Hypothalamus (tissue), 51 donors: ENCODE measurements around the gene MRGPRG.

ENCODE experiments used
- DNase-seq, 51 donors: peaks; one replicate each; lab custom pipeline; 2025; lab: John Stamatoyannopoulos, UW

MRGPRG gene

GRCh38 chr11:3225826-3226750 is 7.5 kb upstream of the MRGPRG start:
- DNase-seq = no peak

GRCh38 chr11:3225159-3225758 is 6.6 kb upstream of the MRGPRG start:
- no peak for DNase-seq

- no peak for DNase-seq
Measured at GRCh38 chr11:3224401-3225057, 5.9 kb upstream of the MRGPRG start.

GRCh38 chr11:3223932-3224381 is 5.3 kb upstream of the MRGPRG start:
- no peak for DNase-seq

GRCh38 chr11:3222941-3223915 is 4.6 kb upstream of the MRGPRG start:
- no peak for DNase-seq

- no peak for DNase-seq
Measured at GRCh38 chr11:3222003-3222855, 3.6 kb upstream of the MRGPRG start.

GRCh38 chr11:3221408-3222002 is 2.9 kb upstream of the MRGPRG start:
- DNase-seq = no peak

- DNase-seq = no peak
Measured at GRCh38 chr11:3220521-3221407, 2.2 kb upstream of the MRGPRG start.

GRCh38 chr11:3220101-3220500 is 1.5 kb upstream of the MRGPRG start:
- DNase-seq = no peak

GRCh38 chr11:3219281-3219892 is 774 bp upstream of the MRGPRG start:
- DNase-seq = no peak

- no peak for DNase-seq
Measured at GRCh38 chr11:3217818-3218482, 663 bp downstream of the MRGPRG start.

- no peak for DNase-seq
Measured at GRCh38 chr11:3216027-3216525, 2.5 kb downstream of the MRGPRG start.

- DNase-seq = no peak
Measured at GRCh38 chr11:3215346-3216026, 3.1 kb downstream of the MRGPRG start.

- no peak for DNase-seq
Measured at GRCh38 chr11:3214420-3214699, 4.3 kb downstream of the MRGPRG start.

GRCh38 chr11:3213659-3214419 is 4.8 kb downstream of the MRGPRG start:
- no peak for DNase-seq

GRCh38 chr11:3208272-3208671 is 10.3 kb downstream of the MRGPRG start:
- DNase-seq = no peak
